HG03571 (cell line): Measurements from ENCODE around the gene OXCT2.
"Not testable (repeated sequence)": the region's sequence is repeated elsewhere in the genome, so short reads cannot be mapped to it uniquely, and the experiment has no call there.

Source experiments
- ATAC-seq: cut with Tn5 transposase; IDR thresholded peaks from one replicate; pipeline ENCODE4 v1.9.1; 2021; ENCODE audit not compliant: unreplicated experiment

The OXCT2 gene

DNA sequence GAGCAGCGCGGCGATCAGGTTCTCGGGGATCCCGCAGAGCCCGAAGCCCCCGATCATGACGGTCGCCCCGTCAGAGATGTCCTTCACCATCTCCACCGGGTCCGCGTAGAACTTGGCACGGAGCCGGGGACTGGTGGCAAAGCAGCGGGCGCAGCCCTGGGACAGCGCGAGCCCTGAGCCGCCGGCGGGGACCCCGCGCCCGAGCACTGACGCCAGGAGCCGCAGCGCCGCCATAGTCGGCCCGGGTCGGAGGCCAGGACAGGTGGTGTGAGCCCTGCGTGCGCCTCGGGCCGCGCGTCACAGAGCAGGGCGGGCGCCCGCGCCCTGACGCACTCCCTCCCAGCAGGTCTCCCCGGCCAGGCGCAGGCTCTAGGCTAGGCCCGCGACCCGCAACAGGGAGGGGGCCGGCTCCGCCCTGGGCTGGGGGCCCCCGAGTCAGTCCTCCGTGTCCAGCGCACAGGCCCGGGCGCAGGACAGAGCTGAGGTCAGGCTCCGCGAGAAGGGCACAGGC is at the start of gene OXCT2:
TSS of gene OXCT2 (minus strand) at position 327 of the 511 bp plus-strand sequence. CDS start at position 234, 93 bp downstream.
- not testable (repeated sequence) for ATAC-seq

DNA sequence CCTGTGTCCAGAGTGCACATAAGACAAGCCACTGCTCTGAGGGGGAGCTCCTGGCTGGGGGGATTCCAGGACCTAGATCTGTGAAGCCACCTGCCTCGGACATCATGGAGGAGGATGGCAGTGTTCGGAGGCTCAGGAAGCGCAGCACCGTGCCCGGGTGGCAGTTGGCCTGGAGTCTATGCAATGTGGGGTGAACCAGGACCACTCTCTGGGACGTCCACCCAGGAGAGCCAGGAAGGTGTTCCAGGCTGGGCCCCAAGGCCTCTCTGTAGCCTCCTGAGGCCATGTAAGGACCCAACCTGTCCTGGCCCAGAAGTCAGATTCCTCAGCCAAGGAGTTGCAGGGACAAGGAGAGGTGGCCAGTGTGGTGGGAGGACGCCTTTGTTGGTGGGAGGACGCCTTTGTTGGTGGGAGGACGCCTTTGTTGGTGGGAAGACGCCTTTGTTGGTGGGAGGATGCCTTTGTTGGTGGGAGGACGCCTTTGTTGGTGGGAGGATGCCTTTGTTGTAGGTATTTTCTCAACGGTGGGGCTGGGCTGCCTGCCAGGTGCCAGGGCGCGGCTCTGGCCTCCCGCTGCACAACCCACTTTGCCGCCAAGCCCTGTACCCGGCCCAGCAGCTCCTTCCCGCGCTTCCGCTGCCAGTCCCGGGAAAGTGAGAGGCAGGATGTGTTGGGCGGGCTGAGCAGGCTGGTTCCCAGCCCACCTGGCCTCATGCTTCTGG is 48.1 kb upstream of the OXCT2 start:
- ATAC-seq, result no peak

- no peak for ATAC-seq
Measured at GRCh38 chr1:39818482-39818881, 47.3 kb upstream of the OXCT2 start.

GRCh38 chr1:39817091-39817932 is 46.2 kb upstream of the OXCT2 start:
- ATAC-seq, result peak; percentile 92

GRCh38 chr1:39816415-39817090 is 45.4 kb upstream of the OXCT2 start:
- ATAC-seq, result peak; percentile 21

DNA sequence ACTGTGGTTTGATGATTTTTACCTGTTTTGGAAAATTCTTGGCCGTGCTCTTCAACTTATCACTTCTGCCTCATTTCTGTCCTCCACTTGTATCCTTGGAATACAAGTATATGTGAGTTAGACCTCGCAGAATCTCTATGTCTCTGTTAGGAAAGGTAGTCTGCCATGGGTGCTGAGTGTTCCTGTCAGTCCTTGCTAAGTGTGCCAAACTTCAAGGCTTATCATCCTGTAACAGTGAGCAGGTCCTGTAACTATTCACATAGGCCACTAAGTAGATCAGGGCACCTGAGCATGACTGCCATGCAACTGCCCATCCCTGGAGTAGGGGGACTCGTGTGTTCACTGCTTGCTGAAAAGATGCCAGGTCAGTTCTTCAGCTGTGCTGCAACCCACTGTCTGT is 41.8 kb upstream of the OXCT2 start:
- ATAC-seq, result no peak

GRCh38 chr1:39808784-39809517 is 37.8 kb upstream of the OXCT2 start:
- no peak for ATAC-seq

- ATAC-seq, result no peak
Measured at GRCh38 chr1:39805385-39805784, 34.2 kb upstream of the OXCT2 start.

- no peak for ATAC-seq
Measured at GRCh38 chr1:39802496-39803260, 31.5 kb upstream of the OXCT2 start.

DNA sequence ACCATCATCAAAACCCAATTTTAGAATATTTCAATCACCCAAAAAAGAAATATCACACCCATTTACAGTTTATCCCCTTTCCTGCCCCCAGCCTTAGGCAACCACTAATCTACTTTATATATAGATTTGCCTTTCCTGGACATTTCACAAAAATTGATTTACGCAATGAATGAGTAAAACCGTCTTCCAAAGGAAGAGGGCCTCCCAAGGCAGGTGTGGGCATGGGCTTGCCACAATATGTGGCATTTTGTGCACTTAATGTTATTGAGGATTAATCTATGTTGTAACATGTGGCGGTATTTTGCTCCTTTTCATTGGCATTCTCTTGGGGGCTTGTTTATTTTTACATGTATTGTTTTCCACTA is 29.3 kb upstream of the OXCT2 start:
- no peak for ATAC-seq

DNA sequence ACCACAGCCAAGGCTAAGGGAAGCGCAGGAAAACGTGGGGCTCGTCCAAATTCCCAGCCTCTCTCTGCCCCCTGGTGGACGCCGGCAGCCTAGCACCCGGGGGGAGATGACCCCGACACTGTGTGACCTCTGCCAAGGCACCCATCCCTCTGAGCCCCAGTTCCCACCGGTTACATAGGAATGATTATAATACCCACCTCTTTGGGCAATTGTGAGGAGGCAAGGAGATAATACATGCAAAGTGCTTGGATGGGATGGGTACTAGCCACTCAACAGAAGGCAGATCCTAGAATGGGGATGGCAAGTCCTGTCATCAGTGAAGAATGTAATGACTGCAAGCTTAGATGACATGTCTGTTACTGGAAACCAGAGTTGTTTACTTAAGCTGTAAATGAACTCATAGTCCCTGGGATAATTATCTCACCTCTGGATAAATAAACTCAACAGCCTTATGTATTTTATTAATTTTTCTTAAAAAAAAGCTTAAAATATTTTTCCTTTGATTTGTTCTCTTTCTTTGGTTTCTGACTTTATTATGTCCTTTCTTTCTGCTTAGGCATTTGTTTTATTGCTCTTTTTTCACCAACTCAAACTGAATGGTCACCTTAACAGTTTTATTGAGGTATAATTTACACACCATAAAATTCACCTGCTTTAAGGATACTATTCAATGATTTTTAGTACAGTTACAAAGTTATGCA is 28.8 kb upstream of the OXCT2 start:
- ATAC-seq, result peak; percentile 52

DNA sequence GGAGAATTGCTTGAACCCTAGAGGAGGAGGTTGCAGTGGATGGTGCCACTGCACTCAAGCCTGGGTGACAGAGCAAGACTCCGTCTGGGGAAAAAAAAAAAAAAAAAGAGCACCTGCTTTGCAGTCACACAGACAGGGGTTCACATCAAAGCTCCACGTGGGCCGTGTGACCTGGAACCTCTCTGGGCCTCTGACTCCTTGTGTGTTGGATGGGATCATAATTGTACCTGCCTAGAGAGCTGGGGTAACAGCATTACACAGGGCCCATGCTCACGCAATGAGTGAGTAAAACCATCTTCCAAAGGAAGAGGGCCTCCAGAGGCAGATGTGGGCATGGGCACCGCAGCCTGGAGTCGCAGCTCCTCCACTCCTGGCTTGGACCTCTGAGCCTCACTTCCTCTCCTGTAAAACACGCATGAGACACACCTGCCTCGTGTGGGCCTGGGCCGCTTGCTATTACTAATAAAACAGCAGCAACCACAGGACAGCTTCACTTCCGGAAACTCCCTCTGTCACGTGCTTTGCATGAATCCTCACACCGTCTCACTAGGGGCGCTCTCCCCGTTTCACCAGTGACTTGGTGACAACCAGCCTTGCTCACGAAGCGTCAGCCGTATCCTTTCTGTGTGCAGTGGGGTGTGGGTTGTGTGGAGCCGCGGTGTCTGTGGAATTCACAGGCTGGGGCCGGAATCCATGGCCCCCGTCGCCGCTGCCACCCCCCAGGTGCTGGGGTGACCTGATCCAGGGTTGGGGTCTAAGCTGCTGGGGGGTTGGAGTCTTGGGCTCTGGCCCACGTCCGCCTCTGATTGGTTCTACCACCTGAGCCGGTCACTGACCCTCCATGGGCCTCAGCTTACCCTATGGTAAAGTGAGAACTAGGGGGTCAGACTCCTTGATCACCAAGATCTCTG is 28.0 kb upstream of the OXCT2 start:
- ATAC-seq, result peak; percentile 87

DNA sequence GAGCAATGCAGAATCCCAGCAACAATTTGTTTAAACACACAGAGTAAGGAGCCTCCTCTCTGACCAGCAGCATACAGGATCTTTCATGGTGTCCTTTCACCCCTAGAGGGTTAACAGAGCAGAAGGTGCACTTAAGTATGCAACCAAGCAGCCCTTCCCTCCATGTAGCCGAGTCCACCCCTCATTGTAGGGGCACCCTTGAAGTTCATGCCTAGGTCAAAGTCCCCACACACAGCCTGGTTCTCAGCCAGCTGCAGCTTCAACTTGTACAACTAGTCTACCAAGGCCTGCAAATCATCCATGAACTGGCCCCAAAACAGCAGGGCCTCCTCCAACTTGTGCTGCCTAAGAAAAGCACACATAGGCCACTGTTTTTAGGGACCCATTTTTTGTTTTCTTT is 24.5 kb upstream of the OXCT2 start:
- no peak for ATAC-seq

DNA sequence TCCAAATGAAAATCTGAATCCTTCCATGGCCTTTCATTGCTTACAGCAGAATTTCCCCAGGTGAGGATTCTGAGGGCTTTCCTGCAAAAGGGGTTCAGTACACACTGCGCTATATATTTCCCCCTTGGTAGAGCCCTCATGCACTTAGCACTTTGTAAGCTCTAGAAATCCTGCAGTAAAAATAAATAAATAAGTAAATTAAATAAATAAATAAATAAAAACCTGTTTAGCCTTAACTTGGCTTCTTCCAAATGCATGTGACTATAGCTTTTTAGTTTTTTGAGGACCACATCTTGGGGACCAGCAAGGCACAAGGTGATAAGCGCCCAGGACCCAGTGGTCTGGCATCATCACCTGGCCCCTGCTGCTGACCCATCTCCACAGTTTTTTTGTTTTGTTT is 20.7 kb upstream of the OXCT2 start:
- no peak for ATAC-seq

- ATAC-seq, result no peak
Measured at GRCh38 chr1:39789571-39790110, 18.5 kb upstream of the OXCT2 start.

DNA sequence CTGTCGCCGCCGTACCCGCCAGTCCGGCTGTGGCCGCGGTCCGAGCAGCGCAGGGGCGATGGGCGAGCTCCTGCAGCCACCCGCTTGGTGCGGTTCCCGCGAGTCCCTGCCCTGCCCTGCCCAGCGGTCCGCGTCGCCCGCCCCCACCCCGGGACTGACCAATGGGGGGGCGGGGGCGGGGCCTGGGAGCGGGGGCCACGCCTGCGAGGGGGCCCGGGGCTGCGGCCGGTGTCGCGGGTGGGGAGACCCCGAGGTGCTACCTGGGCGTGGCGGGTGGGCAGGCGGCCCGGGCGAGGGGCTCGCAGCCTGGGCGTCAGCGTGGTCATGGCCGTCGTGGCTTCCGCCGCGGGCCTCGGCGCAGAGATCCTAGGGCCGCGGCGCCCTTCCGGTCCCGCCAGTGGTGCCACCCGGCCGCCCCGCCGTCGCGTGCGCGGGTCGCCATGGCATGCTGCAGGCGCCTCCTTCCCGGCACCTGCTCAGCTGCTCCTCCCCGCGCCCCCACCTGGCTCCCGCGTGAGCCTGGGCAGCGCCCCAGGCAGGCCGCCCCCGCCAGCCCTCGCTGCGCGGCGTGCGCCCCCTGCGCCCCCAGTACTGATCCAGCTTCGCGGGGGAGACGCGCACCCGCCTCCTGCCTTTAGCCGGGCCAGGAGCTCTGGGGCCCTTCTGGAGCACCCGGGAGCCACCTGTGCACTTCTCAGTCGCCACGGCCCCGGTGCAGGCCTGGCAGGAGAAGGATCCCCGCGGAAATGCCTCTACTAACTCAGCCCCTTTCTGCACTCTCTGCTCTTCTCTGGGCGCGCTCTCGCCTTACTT is 17.8 kb upstream of the OXCT2 start, which contains the start of gene BMP8B:
TSS of gene BMP8B (minus strand) at position 108 of the 813 bp plus-strand sequence. CDS start 380 bp downstream, outside the sequence.
- no peak for ATAC-seq

- no peak for ATAC-seq
Measured at GRCh38 chr1:39788426-39788757, 17.2 kb upstream of the OXCT2 start.
